HFFc6 (cell line): Measurements from ENCODE around the gene RUBCN. TPM values are rescaled to one million over a fixed set of nuclear protein-coding genes. Genes with fewer than 3 reads are reported as not detected.
A peak's percentile ranks its signal among the peaks of the same experiment; 100 is the strongest.

Experiments
- DNase-seq: peaks from one replicate; pipeline ENCODE4 v3.0.0-alpha.2; 2018
- H3K27ac Mint-ChIP-seq: 2 replicates; pipeline ENCODE4 v1.8.0; 2020; ENCODE audit warnings: mild to moderate bottlenecking, mixed read lengths
- H3K27me3 Mint-ChIP-seq: 2 replicates; pipeline ENCODE4 v1.8.0; 2021; ENCODE audit warnings: mild to moderate bottlenecking, moderate library complexity, mixed read lengths; ENCODE audit not compliant: insufficient read depth
- H3K36me3 Mint-ChIP-seq: 2 replicates; pipeline ENCODE4 v1.8.0; 2021; ENCODE audit warnings: low read depth, mixed read lengths
- H3K4me1 Mint-ChIP-seq: 2 replicates; pipeline ENCODE4 v1.8.0; 2020; ENCODE audit warnings: low read depth, mixed read lengths
- H3K4me3 Mint-ChIP-seq: 2 replicates; pipeline ENCODE4 v1.8.0; 2020; ENCODE audit warnings: mild to moderate bottlenecking, moderate library complexity, mixed read lengths
- H3K9me3 Mint-ChIP-seq: 2 replicates; pipeline ENCODE4 v1.8.0; 2020; ENCODE audit warnings: mild to moderate bottlenecking, mixed read lengths
- CTCF ChIP-seq: fragments of 200-600 bp; sonication (generic); IDR thresholded peaks from 2 replicates; pipeline ENCODE4 v1.5.0; 2021; ENCODE audit warnings: antibody characterized with exemption, mild to moderate bottlenecking
- total RNA-seq, 6 experiments: library from RNA; stranded (reverse); fragmentation: NEBNext Ultra II Directional; extraction: Animal tissue kit (Norgen Biotek cat#: 25700); gene quantifications; 2 replicates in 1 of 6; 3 replicates in 5 of 6; pipeline ENCODE4 v1.2.3, GENCODE V29; 2021

Gene RUBCN
- total RNA-seq, 6 experiments from 2014 or later, result 27.0 to 30.4 (median 29.4) TPM

DNA sequence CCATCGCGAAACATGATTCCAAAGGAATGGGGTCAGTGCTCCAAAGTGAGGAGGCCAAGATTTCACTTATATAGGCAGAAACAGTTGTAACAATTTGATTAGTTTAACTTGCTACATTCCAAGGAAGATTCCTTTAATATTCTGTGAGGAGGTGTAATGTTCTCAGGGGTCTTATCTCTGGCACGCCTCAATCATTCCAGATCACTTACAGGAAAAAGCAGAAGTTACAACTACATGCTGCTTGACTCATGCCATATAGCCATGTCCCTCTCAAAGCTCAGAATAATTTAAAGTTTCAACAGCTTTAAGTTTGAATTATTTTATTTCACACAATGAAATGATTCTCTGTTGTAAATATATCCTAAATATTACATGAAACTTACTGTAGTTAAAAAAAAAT lies 9.5 kb upstream of the RUBCN start:
- Mint-ChIP-seq H3K4me1 (peaks cover 23% of the 10 kb centered on the region), H3K36me3 (no peaks in the 10 kb centered on the region), H3K27ac (no peak overlapping the region), H3K9me3 (no peaks in the 10 kb centered on the region), H3K4me3 (no peak overlapping the region), H3K27me3 (peaks cover 2% of the 10 kb centered on the region; the same call in 1 of the 2 replicates)
- no peak for DNase-seq
- TF ChIP-seq CTCF, result no peak

DNA sequence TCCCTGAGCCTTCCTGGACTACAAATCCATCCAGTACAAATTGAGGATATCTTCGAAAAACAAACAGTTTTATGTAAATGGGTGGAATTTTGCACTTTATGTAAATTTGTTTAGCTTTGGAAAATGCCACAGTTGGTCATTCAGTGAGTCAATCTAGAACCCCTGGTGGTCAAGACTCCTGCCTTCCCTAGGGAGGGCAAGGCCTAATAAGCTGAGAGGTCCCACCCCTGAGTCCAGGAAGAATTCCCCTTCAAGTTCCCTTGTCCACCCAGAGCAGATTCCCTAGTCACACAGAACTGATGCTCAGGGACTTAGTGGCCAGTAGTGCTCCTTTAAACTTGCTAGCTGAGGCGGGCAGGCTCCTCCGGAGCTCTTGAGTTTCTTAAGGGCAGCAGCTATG lies 6.1 kb upstream of the RUBCN start:
- Mint-ChIP-seq H3K27ac (no peak overlapping the region), H3K4me1 (peaks cover 15% of the 10 kb centered on the region), H3K9me3 (no peaks in the 10 kb centered on the region), H3K27me3 (no peaks in the 10 kb centered on the region), H3K4me3 (no peak overlapping the region), H3K36me3 (no peaks in the 10 kb centered on the region)
- no peak for DNase-seq
- no peak for TF ChIP-seq CTCF

DNA sequence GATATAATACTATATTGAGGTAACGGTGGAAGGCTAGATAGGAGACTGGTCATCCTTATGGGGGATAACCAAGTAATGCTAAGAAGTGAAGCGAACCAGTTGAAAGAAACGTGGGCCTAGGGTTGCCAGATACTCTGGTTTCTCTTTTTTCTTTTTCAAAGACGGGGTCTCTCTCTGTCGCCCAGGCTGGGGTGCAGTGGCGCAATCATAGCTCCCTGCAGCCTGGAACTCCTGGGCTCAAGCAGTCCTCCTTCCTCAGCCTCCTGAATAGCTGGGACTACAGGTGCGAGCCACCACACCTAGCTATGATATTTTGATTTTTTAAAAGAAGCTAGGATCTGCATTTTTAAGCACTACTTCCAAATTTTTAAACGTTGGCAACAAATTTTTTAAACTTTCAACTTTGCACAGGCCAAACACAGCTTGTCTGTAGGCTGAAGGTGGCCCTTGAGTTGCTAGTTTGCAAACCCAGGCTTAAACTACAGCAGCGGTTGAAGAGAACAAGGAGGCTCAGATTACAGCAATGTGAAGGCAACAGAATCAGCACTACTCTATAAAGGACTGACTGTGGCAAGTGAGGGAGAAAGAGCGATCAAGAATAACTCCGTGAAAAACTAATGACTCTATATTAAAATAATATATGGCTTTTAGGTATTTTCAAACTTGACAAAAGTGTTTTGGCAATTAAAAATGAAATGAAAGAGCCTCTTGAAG lies 1.2 kb upstream of the RUBCN start:
- H3K36me3 Mint-ChIP-seq, result peaks cover 4% of the 10 kb centered on the region; the same call in 1 of the 2 replicates
- no peak for DNase-seq
- no peak for TF ChIP-seq CTCF
- no peaks in the 10 kb centered on the region; the same call in 1 of the 2 replicates for H3K27me3 Mint-ChIP-seq
- peaks cover 37% of the 10 kb centered on the region for H3K4me1 Mint-ChIP-seq
- peak overlapping the region; percentile 79 for H3K27ac Mint-ChIP-seq
- H3K9me3 Mint-ChIP-seq, result no peaks in the 10 kb centered on the region
- peak overlapping the region; percentile 92 for H3K4me3 Mint-ChIP-seq

- Mint-ChIP-seq H3K9me3 (no peaks in the 10 kb centered on the region), H3K27me3 (no peaks in the 10 kb centered on the region; the same call in 1 of the 2 replicates), H3K36me3 (peaks cover 4% of the 10 kb centered on the region; the same call in 1 of the 2 replicates), H3K4me3 (peak overlapping the region; percentile 92), H3K27ac (peak overlapping the region; percentile 79), H3K4me1 (peaks cover 37% of the 10 kb centered on the region)
- no peak for TF ChIP-seq CTCF
- DNase-seq, result no peak
Observed at GRCh38 chr3:197737319-197737649, 580 bp upstream of the RUBCN start.

DNA sequence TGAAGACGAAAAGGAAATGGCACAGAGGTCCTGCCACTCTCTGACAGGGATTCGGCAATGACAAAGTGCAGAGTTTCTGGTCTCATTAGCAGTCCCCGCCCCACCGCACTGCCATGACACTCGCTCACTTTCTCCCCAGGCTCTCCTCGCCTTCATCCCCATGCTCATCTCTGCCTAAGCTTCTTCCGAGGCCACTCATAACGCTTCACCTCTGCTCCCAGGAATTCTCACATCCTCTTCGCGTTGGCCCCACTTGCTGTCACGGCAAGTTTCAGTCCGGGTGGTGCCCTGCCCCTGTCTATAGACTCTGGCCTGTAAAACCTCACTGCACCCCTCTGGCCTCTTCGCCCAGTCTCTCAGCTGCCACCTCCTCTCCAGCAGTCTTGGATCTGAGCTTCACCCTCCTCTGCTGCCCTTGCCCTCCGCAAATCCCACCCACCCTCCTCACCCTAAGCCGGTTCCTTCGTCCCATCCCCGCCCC lies 654 bp downstream of the RUBCN start:
- H3K27ac Mint-ChIP-seq, result peak overlapping the region; percentile 70
- TF ChIP-seq CTCF, result no peak
- peaks cover 11% of the 10 kb centered on the region for H3K36me3 Mint-ChIP-seq
- peak overlapping the region; percentile 92 for H3K4me3 Mint-ChIP-seq
- DNase-seq, result no peak
- peaks cover 45% of the 10 kb centered on the region for H3K4me1 Mint-ChIP-seq
- no peaks in the 10 kb centered on the region for H3K9me3 Mint-ChIP-seq
- no peaks in the 10 kb centered on the region; the same call in 1 of the 2 replicates for H3K27me3 Mint-ChIP-seq
